Hepatocyte (in vitro differentiated cells): Measurements from ENCODE around the gene TGFBR3L.

Experiments
- CTCF ChIP-seq: fragments of 200-600 bp; sonication (generic); IDR thresholded peaks from 2 replicates; pipeline ENCODE4 v1.5.1; 2016; ENCODE audit warnings: antibody characterized with exemption, mild to moderate bottlenecking; ENCODE audit not compliant: poor library complexity
- EZH2 ChIP-seq: fragments of 200-600 bp; sonication (generic); IDR thresholded peaks from 2 replicates; pipeline ENCODE4 v1.6.1; 2016; ENCODE audit warnings: antibody characterized with exemption, mild to moderate bottlenecking, borderline replicate concordance
- EZH2phosphoT487 ChIP-seq: fragments of 200-600 bp; sonication (generic); IDR thresholded peaks from one replicate; pipeline ENCODE4 v1.6.1; 2018; ENCODE audit warnings: antibody characterized with exemption, mild to moderate bottlenecking, low read depth, moderate library complexity; ENCODE audit not compliant: unreplicated experiment, severe bottlenecking

- TF ChIP-seq CTCF, result no peak
- TF ChIP-seq EZH2, result no peak
- TF ChIP-seq EZH2phosphoT487, result no peak
These were observed 8.8 kb upstream of the TGFBR3L start for GRCh38 chr19:7905859-7906258.
